Subcutaneous adipose tissue (tissue), 4 donors: ENCODE data around the gene GGT1. TPM values are rescaled to one million over a fixed set of nuclear protein-coding genes. Genes with fewer than 3 reads are reported as not detected.

Experiments
- CTCF ChIP-seq: fragments of 450-650 bp; IDR thresholded peaks from one replicate; pipeline ENCODE4 v1.5.1; 2016; ENCODE audit warnings: low read depth, mild to moderate bottlenecking, control low read depth, antibody characterized with exemption, moderate library complexity
- total RNA-seq, 4 donors: library from RNA; depleted of rRNA; stranded (reverse); fragments of >200 nt; gene quantifications; one replicate each; pipeline ENCODE4 v1.1.0, GENCODE V29; 2016

Gene GGT1
- total RNA-seq, 4 donors from 2014 or later, result 0.98 to 9.6 (median 3.7) TPM

GRCh38 chr22:24585927-24586546 lies 17.0 kb upstream of the GGT1 start:
- TF ChIP-seq CTCF, result no peak

GRCh38 chr22:24587251-24587650 lies 15.7 kb upstream of the GGT1 start:
- TF ChIP-seq CTCF, result no peak

GRCh38 chr22:24587948-24588347 lies 15.0 kb upstream of the GGT1 start:
- no peak for TF ChIP-seq CTCF

- TF ChIP-seq CTCF, result no peak
Measured at GRCh38 chr22:24588381-24588756, 14.6 kb upstream of the GGT1 start.

- no peak for TF ChIP-seq CTCF
Measured at GRCh38 chr22:24588757-24589481, 14.1 kb upstream of the GGT1 start.

GRCh38 chr22:24589518-24590030 lies 13.4 kb upstream of the GGT1 start:
- TF ChIP-seq CTCF, result no peak

GRCh38 chr22:24590596-24591173 lies 12.3 kb upstream of the GGT1 start:
- no peak for TF ChIP-seq CTCF
